GM18499 (cell line): ENCODE results near the gene AP3M1.
A peak's percentile ranks its signal among the peaks of the same experiment; 100 is the strongest.
"Not testable (repeated sequence)": the region's sequence is repeated elsewhere in the genome, so short reads cannot be mapped to it uniquely, and the experiment has no call there.

Experiments
- ATAC-seq: cut with Tn5 transposase; IDR thresholded peaks from one replicate; pipeline ENCODE4 v1.9.1; 2021; ENCODE audit warnings: moderate number of reproducible peaks; ENCODE audit not compliant: insufficient read depth, unreplicated experiment

Gene AP3M1

GRCh38 chr10:74164716-74165529, 14.3 kb upstream of the AP3M1 start:
- no peak for ATAC-seq

- no peak for ATAC-seq
Measured at GRCh38 chr10:74163319-74164068, 12.9 kb upstream of the AP3M1 start.

- ATAC-seq = no peak
Measured at GRCh38 chr10:74160013-74160412, 9.4 kb upstream of the AP3M1 start.

- ATAC-seq = no peak
Measured at GRCh38 chr10:74156919-74157289, 6.3 kb upstream of the AP3M1 start.

GRCh38 chr10:74153676-74154075, 3.0 kb upstream of the AP3M1 start:
- ATAC-seq = no peak

GRCh38 chr10:74153123-74153522, 2.5 kb upstream of the AP3M1 start:
- no peak for ATAC-seq

DNA sequence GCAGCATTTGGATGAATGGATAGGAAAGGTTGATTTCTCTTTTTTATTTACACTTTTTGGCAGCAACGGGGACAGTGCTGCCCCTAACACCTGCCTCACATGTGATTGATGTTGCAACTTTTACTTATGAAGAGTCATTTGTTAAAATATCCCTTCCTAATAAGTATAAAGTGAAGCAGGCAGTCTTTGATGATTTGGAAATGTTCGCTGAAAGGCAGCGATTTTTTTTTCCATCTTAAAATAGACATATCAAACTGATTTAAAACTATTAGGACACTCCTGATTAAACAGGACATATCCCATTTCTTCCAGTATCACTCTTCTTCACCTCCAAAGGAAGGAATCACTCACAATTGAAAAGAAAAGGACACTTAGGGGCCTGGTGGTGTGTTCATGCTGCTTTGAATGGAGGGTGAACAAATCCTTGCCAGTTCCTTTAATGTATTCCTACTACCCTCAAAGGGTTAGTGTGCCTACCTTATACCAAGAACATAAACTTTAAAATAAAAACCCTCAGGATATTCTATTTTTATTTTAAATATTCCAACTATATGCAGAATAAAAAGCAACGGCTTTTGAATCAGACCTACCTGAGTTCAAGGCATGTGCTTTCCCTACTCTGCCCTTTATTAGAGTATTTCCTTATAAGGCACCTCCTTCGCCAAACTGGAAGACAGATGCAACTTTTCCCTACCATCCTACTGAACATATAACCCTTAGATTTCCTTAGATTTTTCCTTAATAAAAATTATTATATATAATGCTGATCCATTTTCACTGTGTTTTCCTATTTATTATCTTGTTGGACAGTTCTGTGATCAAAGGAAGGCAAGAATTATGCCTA, 1.5 kb upstream of the AP3M1 start:
- ATAC-seq = no peak

GRCh38 chr10:74150990-74151878, 606 bp upstream of the AP3M1 start, which contains the start of gene ADK:
TSS of gene ADK (plus strand) at chr10:74151221. CDS start at chr10:74151279, 58 bp downstream.
- peak; percentile 52 for ATAC-seq

DNA sequence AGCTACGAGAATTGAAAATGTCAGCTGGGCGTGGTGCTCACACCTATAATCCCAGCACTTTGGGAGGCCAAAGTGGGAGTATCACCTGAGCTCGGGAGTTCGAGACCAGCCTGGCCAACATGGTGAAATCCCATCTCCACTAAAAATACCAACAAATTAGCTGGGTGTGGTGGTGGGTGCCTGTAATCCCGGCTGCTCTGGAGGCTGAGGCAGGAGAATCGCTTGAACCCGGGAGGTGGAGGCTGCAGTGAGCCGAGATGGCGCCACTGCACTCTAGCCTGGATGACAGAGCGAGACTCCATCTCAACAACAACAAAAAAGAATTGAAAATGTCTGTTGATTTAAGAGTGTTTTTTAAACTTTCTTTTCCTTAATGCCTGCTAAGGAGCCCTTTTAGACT, 3.6 kb downstream of the AP3M1 start:
- ATAC-seq = not testable (repeated sequence)

GRCh38 chr10:74145133-74145532, 5.5 kb downstream of the AP3M1 start:
- ATAC-seq = no peak

DNA sequence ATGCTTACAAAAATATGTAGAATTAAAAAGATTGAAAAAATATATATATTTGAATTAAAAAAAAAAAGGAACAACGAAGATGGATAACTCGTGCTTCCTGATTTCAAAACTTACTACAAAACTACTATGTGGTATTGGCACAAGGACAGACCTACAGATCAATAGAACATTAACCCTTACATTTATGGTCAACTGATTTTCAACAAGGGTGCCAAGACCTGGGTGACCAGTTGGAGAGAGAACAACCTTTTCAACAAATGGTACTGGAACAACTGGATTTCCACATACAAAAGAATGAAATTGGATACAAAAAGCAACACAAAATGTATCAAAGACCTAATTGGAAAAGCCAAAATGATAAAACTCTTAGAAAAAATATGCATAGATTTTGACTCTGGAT, 10.1 kb downstream of the AP3M1 start:
- ATAC-seq = no peak

- ATAC-seq = no peak
Measured at GRCh38 chr10:74139981-74140380, 10.6 kb downstream of the AP3M1 start.

DNA sequence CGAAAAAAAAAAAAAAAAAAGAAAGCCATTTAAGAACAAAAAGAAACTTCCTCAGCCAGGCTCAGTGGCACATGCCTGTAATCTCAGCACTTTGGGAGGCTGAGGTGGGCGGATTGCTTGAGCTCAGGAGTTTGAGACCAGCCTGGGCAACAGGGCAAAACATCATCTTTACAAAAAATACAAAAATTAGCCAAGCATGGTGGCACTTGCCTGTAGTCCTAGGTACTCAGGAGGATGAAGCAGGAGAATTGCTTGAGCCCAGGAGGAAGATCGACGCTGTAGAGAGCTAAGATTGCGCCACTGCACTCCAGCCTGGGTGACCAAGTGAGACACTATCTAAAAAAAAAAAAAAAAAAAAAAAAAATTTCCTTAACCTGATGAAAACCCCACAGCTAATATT, 12.0 kb downstream of the AP3M1 start:
- ATAC-seq = not testable (repeated sequence)

GRCh38 chr10:74137992-74138391, 12.6 kb downstream of the AP3M1 start:
- no peak for ATAC-seq

DNA sequence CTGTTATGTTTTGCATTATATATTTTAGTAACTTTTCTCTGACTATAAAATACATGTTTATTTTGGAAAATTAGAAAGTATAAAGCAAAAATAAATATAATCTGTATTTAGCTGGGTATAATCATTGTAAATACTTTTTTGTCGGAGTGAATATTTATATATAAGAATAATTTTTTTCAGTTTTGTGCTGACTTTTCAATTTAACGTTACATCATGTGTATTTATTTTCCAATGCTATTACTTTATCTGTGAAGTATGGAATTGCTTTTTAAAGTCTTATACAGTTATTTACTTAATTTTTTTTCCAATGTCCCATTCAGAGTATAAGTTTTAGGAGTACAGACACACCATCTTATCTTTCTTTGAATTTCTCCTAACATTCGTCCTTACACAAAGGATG, 15.2 kb downstream of the AP3M1 start:
- ATAC-seq = no peak

DNA sequence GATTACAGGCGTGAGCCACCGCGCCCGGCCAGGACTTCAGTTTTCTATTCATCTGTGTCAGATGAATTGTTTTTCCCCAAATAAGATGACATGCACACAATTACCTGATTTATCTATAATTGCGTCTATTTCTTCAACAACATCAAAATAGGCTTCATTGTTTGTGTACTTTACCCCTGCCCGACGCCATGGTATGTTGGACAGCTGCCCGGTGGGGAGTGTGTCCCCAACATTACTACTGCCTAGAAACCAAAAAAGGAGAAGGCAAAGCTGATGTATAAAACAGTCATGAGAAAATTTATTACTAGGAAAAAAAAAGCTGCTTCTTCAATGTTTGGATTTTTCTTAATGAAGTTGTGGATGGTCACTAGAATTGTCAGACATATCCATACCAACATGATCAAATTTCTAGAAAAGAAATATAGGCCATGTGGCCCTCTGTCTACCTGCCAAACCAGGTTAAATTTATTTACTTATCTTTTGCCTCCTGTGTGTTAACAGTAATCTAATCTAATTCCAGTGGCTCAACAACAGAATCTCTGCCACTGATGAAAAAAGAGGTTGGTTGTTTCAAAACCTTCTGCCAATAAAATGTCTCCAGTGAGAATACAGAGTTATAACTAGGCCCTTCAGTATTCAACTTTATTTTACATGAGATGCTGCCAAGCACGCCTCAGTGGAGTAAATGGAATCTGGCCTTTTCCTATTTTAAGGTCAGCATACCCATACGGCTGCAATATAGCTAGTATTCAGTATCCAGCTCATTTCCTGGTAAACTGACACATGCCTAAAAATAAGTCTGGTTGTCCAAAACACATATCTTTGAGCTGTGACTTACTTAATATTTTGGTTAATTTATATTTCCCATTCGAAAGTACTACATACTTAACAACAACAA, 16.5 kb downstream of the AP3M1 start:
- no peak for ATAC-seq

- no peak for ATAC-seq
Measured at GRCh38 chr10:74123081-74123480, 27.5 kb downstream of the AP3M1 start.

- ATAC-seq = no peak
Measured at GRCh38 chr10:74122060-74122459, 28.6 kb downstream of the AP3M1 start.

GRCh38 chr10:74121368-74121767, 29.3 kb downstream of the AP3M1 start:
- no peak for ATAC-seq
